ENCODE results near the gene NCF2.

NCF2 gene

DNA sequence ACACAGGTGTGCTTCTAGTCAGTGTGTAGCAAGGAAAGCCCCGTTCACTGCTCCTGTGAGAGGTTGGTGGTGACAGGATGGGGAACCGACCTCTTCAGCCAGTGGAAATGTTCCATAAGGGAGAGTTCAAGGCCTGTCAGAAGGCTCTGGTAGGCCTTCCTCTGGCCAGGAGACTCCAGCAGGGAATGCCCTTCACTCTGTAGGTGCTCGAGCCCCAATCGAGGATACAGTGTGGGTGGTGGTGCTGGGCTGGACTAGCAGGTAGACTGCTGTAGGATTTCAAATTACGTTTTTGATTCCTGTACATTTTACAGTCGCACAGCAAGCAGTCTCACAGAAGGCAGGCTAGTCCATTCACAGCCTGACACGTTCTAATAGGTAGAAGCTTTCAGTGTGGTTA is 37.8 kb downstream of the NCF2 start:
- no peak for DNase-seq (ENCODE audit: low spot score)

- DNase-seq (ENCODE audit: low spot score) = no peak
Measured at GRCh38 chr1:183551924-183552323, 38.3 kb downstream of the NCF2 start.

- no peak for DNase-seq (ENCODE audit: low spot score)
Measured at GRCh38 chr1:183550915-183551314, 39.3 kb downstream of the NCF2 start.

- DNase-seq (ENCODE audit: low spot score) = no peak
Measured at GRCh38 chr1:183548116-183548515, 42.1 kb downstream of the NCF2 start.

- DNase-seq (ENCODE audit: low spot score) = no peak
Measured at GRCh38 chr1:183546427-183546826, 43.8 kb downstream of the NCF2 start.

DNA sequence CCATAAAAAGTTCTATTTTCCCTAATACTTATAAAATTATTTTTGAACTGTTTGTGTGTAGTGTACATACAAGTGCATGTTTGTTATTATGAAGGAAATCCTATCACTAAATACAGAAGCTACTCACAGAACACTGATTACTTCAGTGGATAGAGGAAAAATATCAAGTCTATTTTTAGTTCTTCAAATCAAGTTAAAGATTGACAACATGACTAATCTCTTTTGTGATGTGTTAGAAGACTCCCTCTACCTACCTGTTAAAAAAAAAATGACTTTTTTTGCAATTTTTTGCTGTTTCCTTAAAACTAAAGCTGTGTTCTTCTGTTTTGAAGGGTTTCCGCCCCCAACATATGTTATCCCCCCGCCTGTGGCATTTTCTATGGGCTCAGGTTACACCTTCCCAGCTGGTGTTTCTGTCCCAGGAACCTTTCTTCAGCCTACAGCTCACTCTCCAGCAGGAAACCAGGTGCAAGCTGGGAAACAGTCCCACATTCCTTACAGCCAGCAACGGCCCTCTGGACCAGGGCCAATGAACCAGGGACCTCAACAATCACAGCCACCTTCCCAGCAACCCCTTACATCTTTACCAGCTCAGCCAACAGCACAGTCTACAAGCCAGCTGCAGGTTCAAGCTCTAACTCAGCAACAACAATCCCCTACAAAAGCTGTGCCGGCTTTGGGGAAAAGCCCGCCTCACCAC is 45.5 kb downstream of the NCF2 start:
- no peak for DNase-seq (ENCODE audit: low spot score)

DNA sequence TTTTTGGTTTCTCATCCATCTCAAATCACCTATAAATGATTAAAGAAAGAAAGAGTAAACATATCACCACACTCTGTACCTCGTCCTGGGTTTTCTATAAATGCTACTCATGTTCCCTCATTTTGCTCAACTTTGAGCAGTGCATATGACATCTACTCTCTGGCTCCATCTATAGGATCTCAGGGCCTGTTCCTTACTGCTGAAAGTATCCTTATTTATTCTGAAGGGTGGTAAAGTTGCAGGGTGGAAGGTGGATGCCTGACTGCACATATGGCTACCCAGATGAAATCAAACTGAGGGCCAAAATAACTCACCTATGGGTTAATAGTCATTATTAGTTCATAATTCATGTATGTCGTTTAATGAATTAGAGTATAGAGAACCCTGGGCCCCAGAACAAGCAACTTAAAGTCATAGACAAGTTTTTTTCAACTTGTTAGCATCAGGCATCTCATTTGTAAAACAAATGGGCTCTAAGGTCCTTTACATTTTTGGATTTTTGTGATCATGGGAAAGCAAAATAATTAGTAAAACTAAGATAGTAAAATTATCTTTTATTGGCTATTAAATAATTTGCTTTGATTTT is 46.5 kb downstream of the NCF2 start:
- DNase-seq (ENCODE audit: low spot score) = peak; percentile 46

DNA sequence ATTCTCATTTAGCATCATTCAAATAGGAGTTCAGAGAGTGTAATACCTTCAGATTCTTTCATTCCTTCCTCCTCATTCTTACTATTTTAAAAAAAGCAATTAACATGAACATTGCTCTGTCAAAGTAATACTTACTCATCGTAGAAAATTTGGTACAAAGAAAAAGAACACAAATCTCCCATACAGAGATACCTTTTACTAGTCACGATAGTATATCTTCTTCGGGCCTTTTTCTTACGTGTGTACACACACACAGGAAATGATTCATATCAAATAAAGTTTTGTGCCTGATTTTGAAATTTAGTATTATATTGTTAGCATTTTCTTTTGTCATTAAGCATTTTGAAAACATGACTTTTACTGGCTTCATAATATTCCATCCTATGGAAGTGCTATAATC is 52.9 kb downstream of the NCF2 start:
- DNase-seq (ENCODE audit: low spot score) = peak; percentile 53

- no peak for DNase-seq (ENCODE audit: low spot score)
Measured at GRCh38 chr1:183533617-183534174, 56.6 kb downstream of the NCF2 start.

DNA sequence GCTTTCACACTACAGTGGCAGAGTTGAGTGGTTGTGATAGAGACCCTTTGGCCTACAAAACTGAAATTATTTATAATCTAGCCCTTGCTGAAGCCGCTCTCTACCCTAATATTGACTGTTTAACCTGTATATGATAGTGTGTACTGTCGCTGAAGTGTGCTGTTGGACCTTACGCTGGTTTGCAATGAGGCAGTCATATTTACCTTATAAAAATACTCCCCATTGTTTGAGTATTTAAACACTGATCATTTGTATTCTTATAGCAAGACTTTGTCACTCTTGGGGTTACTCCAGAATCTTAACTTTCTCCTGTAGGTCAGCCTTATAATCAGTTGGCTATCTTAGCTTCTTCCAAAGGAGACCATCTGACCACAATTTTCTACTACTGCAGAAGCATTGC is 61.7 kb downstream of the NCF2 start:
- DNase-seq (ENCODE audit: low spot score) = no peak

DNA sequence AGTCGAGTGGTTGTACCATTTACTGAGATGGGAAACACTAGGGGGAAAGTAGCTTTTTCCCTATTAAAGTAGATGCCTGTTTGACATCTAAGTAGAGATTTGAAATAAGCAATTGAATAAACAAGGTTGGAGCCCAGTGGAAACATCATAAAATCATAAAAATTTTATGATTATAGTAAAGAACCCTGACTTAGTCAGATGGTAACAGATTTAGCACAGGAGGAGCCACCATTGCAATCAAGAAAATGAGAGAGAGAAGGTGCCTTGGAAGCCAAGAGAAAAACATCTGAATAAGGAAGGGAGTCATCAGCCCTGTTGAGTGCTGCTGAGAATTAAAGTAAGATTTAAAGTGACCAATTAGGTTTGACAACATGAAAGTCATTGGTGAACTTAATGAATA is 68.2 kb downstream of the NCF2 start:
- no peak for DNase-seq (ENCODE audit: low spot score)

- DNase-seq (ENCODE audit: low spot score) = peak; percentile 26
Measured at GRCh38 chr1:183520379-183520778, 69.9 kb downstream of the NCF2 start.

DNA sequence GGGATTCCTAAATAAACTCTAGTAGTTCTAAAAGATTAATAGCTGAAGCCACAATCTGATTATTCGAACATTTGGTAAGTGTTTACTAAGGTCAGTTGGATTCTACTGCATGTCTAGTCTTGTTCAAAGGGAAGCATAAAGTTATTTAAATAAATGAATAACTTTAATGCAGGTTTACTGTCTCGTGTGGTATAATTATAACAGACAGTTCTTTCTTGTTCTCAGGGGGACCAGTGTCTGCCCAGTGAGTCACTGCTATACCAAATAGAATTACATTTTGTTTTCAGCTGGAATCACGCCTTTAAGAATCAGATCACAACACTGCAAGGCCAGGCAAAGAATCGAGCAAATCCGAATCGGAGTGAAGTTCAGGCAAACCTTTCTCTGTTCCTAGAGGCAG is 72.9 kb downstream of the NCF2 start:
- no peak for DNase-seq (ENCODE audit: low spot score)

DNA sequence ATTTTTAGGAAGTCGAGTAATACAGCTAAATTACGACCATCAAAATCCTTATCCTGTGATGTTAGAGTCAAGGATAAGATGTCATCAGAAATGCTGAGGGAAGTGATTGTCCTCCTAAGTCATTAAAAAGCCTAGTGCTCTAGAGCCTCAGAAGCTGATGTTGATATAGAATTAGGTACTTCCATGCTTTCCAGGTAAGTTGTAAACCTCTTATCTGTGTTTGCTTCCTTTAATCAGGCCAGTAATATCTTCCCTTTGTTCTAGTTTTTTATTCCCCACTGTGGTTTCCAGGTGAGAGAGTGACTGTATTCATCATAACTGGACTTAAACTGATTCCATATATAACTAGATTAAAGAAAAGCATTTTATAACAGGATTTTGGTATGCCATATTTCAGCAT is 73.5 kb downstream of the NCF2 start:
- DNase-seq (ENCODE audit: low spot score) = no peak

GRCh38 chr1:183515002-183515689 is 75.1 kb downstream of the NCF2 start:
- no peak for DNase-seq (ENCODE audit: low spot score)

GRCh38 chr1:183514235-183514634 is 76.0 kb downstream of the NCF2 start:
- DNase-seq (ENCODE audit: low spot score) = no peak

DNA sequence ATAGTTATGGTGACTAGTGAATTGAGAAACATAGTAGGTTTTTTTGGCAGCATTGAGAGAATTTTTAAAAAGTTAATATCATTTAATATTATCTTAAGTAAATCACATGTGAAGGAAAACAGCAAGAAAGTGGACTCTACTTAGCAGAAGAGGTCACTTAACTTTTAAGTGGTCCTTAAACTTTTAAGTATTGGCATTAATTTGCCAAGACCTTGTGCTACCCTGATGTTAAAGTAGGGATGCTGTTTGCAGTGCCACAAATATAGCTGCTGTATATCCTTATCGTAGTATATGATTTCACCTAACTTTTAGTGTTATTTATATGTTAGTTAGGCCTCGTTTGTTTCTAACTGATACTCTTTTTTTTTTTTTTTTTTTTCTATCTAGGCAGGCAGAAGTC is 77.8 kb downstream of the NCF2 start:
- DNase-seq (ENCODE audit: low spot score) = no peak

- DNase-seq (ENCODE audit: low spot score) = no peak
Measured at GRCh38 chr1:183508694-183509093, 81.6 kb downstream of the NCF2 start.

- DNase-seq (ENCODE audit: low spot score) = no peak
Measured at GRCh38 chr1:183506561-183506960, 83.7 kb downstream of the NCF2 start.

Data from putamen (tissue), 1 donor.